Esophagus squamous epithelium (tissue), 5 donors: ENCODE measurements around the gene GAA. TPM values are rescaled to one million over a fixed set of nuclear protein-coding genes. Genes with fewer than 3 reads are reported as not detected.

Experiments
- DNase-seq: peaks from one replicate; lab custom pipeline; 2025; lab: John Stamatoyannopoulos, UW
- H3K27ac ChIP-seq, 4 donors: fragments of 200-600 bp; sonication (generic); one replicate each; pipeline ENCODE4 v1.5.1; 2016 to 2019; ENCODE audit warnings: mild to moderate bottlenecking in 1 of 4
- H3K27me3 ChIP-seq, 4 donors: fragments of 200-600 bp; sonication (generic); 1 replicate in 3 of 4; 2 replicates in 1 of 4; pipeline versions ENCODE4 v1.5.1 to v1.6.0; 2017 to 2021; ENCODE audit warnings: antibody characterized with exemption in 1 of 4
- H3K36me3 ChIP-seq, 3 donors: fragments of 200-600 bp; sonication (generic); one replicate each; pipeline ENCODE4 v1.5.1; 2016 to 2019
- H3K4me1 ChIP-seq, 3 donors: fragments of 200-600 bp; sonication (generic); one replicate each; pipeline ENCODE4 v1.5.1; 2017 to 2019
- H3K4me3 ChIP-seq, 4 donors: fragments of 200-600 bp; sonication (generic); 1 replicate in 3 of 4; 2 replicates in 1 of 4; pipeline ENCODE4 v1.5.1; 2016 to 2019; ENCODE audit warnings: mild to moderate bottlenecking in 2 of 4, moderate library complexity in 1 of 4
- H3K9me3 ChIP-seq, 3 donors: fragments of 200-600 bp; sonication (generic); one replicate each; pipeline ENCODE4 v1.5.1; 2016 to 2019
- POLR2A ChIP-seq, 4 donors: fragments of 450-650 bp; IDR thresholded peaks; one replicate each; pipeline ENCODE4 v1.6.1; 2017; ENCODE audit warnings: antibody characterized with exemption in 4 of 4, mild to moderate bottlenecking in 4 of 4, moderate library complexity in 3 of 4
- WGBS, 2 donors: methylation state at CpG; one replicate each; pipeline ENCODE4 v1.1.5; 2018; 5-methylcytosine and 5-hydroxymethylcytosine counted together
- intact Hi-C: fragments of 100-400 bp; cut with DNase I; formaldehyde crosslinking; loops from one replicate; pipeline ENCODE4 v1.15.0; 2022
- total RNA-seq, 4 donors: library from RNA; depleted of rRNA; stranded (reverse); fragments of >200 nt; gene quantifications; one replicate each; pipeline ENCODE4 v1.1.0, GENCODE V29; 2016
- TF ChIP-seq, protein P1 (sequence below), 6 experiments: fragments of 450-650 bp in 4 of 6; fragments of 200-600 bp in 2 of 6; sonication (generic) in 2 of 6; IDR thresholded peaks; one replicate each; pipeline ENCODE4 v1.5.1; 2016 to 2019; ENCODE audit warnings: antibody characterized with exemption in 6 of 6, mild to moderate bottlenecking in 4 of 6, moderate library complexity in 4 of 6
- donor health status: DM: yes; HTN: yes; CAD: no.

GAA gene
- total RNA-seq, 4 donors from 2014 or later, result 14.3 to 50.4 (median 28.7) TPM

DNA sequence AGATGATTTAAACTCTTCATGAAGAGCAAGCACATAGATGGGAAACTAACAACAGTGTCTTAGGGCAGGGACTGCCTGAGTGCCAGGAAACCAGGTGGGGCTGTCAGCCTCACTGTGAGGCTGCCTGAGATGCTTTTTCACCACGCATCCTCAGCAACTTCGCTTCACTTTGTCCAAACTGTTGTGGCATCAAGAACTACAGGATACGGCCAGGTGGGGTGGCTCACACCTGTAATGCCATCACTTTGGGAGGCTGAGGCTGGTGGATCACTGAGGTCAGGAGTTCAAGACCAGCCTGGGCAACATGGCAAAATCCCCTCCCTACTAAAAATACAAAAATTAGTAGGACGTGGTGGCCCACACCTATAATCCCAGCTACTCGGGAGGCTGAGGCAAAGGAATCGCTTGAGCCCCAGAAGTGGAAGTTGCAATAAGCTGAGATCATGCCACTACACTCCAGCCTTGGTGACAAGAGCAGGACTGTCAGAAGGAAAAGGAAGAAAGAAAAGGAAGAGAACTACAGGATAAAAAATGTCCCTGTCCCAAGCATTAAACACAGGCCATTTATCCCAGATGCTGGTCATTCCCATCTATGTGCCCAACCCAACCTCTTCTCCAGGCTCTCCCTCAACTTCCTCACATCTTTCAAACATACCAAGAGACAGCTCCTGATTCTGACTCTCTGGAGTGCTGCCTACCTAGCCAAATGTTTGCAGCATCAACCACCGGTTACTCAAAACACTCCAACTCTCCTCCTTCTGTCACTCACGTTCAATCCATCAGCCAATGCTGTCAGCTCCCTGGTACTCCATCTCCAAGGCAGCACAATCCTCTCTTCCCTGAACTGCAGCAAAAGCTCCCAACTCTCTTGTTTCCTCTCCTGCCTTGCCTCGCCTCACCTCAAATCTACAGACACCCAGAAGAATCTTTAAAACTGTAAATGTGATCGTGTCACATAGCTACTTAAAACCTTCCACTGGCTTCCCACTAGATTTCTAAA lies 44.0 kb downstream of the GAA start:
- Histone ChIP-seq H3K36me3 (peaks cover 15 to 41% (median 18%) of the 10 kb centered on the region in 3 donors), H3K27me3 (no peaks in the 10 kb centered on the region), H3K4me3 (peak overlapping the region; percentile 67 to 97 (median 82)), H3K27ac (peak overlapping the region in 3 of 4 donors; percentile 95 to 99 (median 96)), H3K4me1 (peaks cover 12 to 47% (median 24%) of the 10 kb centered on the region in 3 donors), H3K9me3 (no peaks in the 10 kb centered on the region)
- intact Hi-C loops, result no loop called here
- no peak for DNase-seq
- TF ChIP-seq, protein P1, sequence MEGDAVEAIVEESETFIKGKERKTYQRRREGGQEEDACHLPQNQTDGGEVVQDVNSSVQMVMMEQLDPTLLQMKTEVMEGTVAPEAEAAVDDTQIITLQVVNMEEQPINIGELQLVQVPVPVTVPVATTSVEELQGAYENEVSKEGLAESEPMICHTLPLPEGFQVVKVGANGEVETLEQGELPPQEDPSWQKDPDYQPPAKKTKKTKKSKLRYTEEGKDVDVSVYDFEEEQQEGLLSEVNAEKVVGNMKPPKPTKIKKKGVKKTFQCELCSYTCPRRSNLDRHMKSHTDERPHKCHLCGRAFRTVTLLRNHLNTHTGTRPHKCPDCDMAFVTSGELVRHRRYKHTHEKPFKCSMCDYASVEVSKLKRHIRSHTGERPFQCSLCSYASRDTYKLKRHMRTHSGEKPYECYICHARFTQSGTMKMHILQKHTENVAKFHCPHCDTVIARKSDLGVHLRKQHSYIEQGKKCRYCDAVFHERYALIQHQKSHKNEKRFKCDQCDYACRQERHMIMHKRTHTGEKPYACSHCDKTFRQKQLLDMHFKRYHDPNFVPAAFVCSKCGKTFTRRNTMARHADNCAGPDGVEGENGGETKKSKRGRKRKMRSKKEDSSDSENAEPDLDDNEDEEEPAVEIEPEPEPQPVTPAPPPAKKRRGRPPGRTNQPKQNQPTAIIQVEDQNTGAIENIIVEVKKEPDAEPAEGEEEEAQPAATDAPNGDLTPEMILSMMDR (IDR thresholded peaks at IDR 0.05), result no peak
- TF ChIP-seq POLR2A (IDR thresholded peaks at IDR 0.05), result no peak
- WGBS, 2 donors, result 28 to 47% methylated on average over 8 to 10 of the region's 10 CpGs

- Histone ChIP-seq H3K9me3 (no peaks in the 10 kb centered on the region), H3K36me3 (peaks cover 15 to 31% (median 18%) of the 10 kb centered on the region in 3 donors), H3K4me3 (peak overlapping the region; percentile 67 to 97 (median 82)), H3K27me3 (no peaks in the 10 kb centered on the region), H3K27ac (peak overlapping the region; percentile 95 to 99 (median 96)), H3K4me1 (peaks cover 12 to 47% (median 24%) of the 10 kb centered on the region in 3 donors)
- no peak for DNase-seq
- WGBS, 2 donors, result 0 to 2% methylated on average over 3 to 7 of the region's 69 CpGs
- TF ChIP-seq, protein P1 (IDR thresholded peaks at IDR 0.05), result no peak
- no peak for TF ChIP-seq POLR2A (IDR thresholded peaks at IDR 0.05)
- intact Hi-C loops, result no loop called here
Measured at GRCh38 chr17:80146121-80147034, 45.0 kb downstream of the GAA start.

- H3K36me3 ChIP-seq, result peaks cover 12 to 22% (median 14%) of the 10 kb centered on the region in 3 donors
- WGBS, 2 donors, result 0 to 2% methylated on average over 8 to 16 of the region's 90 CpGs
- H3K9me3 ChIP-seq, result no peaks in the 10 kb centered on the region
- TF ChIP-seq, protein P1 (IDR thresholded peaks at IDR 0.05), result peak in 2 of 6 experiments; percentile 13 to 26
- peak in 3 of 4 donors; percentile 88 to 94 (median 91) for TF ChIP-seq POLR2A (IDR thresholded peaks at IDR 0.05)
- H3K4me3 ChIP-seq, result peak within 1 kb of the TSS; percentile 67 to 97 (median 82)
- intact Hi-C loops, result no loop called here
- H3K27me3 ChIP-seq, result no peaks in the 10 kb centered on the region
- peak; percentile 90 for DNase-seq
- peak within 1 kb of the TSS; percentile 95 to 99 (median 96) for H3K27ac ChIP-seq
- H3K4me1 ChIP-seq, result peaks cover 12 to 50% (median 27%) of the 10 kb centered on the region in 3 donors
Measured at GRCh38 chr17:80147035-80147822, 45.8 kb downstream of the GAA start, which contains the start of gene EIF4A3. TSS of gene EIF4A3 (minus strand) at chr17:80147128. CDS start at chr17:80146961, 167 bp downstream.

- H3K4me3 ChIP-seq, result no peak overlapping the region
- H3K27ac ChIP-seq, result peak overlapping the region in 2 of 4 donors; percentile 4 to 21
- TF ChIP-seq, protein P1 (IDR thresholded peaks at IDR 0.05), result no peak
- TF ChIP-seq POLR2A (IDR thresholded peaks at IDR 0.05), result no peak
- H3K4me1 ChIP-seq, result peaks cover 0 to 36% (median 12%) of the 10 kb centered on the region in 3 donors
- intact Hi-C loops, result no loop called here
- H3K27me3 ChIP-seq, result no peaks in the 10 kb centered on the region
- no peaks in the 10 kb centered on the region for H3K36me3 ChIP-seq
- H3K9me3 ChIP-seq, result peaks cover 0 to 11% (median 10%) of the 10 kb centered on the region in 3 donors
- WGBS, 2 donors, result 53 to 62% methylated on average over 5 of the region's 5 CpGs
- DNase-seq, result no peak
Measured at GRCh38 chr17:80151333-80151732, 50.0 kb downstream of the GAA start.
